Activated CD8-positive, alpha-beta memory T cell treated with anti-CD3 and anti-CD28 coated beads for 24 hours (primary cell): ENCODE results near the gene HAAO.
"Not testable (repeated sequence)": the region's sequence is repeated elsewhere in the genome, so short reads cannot be mapped to it uniquely, and the experiment has no call there.

ENCODE experiments used
- DNase-seq: peaks from one replicate; pipeline ENCODE4 v3.0.0-alpha.2; 2020

The HAAO gene

DNA sequence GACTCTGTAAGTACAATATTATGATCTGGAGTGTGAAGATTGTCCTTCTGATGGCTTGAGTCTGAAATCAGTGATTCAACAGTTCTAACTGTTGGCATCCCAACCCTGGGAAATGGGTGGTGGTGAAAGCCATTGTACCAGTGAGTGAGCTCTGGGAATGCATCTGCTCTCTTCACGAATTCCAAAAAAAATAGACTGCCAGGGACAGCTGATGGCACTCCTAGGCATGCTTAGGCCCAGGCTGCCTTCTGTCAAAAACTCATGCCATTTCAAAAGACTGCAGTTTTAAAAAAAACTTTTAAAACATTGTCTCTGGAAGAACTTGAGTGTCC lies 48.8 kb downstream of the HAAO start:
- no peak for DNase-seq

- DNase-seq = no peak
These were observed 49.4 kb downstream of the HAAO start for GRCh38 chr2:42742740-42743658.

DNA sequence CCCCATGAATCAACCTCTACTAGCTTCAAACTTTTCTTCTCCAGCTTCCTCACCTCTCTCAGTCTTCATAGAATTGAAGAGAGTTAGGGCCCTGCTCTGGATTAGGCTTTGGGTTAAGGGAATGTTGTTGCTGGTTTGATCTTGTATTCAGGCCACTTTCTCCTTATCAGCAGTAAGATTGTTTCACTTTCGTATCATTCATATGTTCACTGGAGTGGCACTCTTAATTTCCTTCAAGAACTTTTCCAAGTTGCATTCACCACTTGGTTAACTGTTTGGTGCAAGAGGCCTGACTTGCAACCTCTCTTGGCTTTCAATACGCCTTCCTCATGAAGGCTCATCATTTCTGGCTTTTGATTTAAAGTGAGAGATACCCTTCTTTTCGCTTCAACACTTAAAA lies 51.2 kb downstream of the HAAO start:
- no peak for DNase-seq

DNA sequence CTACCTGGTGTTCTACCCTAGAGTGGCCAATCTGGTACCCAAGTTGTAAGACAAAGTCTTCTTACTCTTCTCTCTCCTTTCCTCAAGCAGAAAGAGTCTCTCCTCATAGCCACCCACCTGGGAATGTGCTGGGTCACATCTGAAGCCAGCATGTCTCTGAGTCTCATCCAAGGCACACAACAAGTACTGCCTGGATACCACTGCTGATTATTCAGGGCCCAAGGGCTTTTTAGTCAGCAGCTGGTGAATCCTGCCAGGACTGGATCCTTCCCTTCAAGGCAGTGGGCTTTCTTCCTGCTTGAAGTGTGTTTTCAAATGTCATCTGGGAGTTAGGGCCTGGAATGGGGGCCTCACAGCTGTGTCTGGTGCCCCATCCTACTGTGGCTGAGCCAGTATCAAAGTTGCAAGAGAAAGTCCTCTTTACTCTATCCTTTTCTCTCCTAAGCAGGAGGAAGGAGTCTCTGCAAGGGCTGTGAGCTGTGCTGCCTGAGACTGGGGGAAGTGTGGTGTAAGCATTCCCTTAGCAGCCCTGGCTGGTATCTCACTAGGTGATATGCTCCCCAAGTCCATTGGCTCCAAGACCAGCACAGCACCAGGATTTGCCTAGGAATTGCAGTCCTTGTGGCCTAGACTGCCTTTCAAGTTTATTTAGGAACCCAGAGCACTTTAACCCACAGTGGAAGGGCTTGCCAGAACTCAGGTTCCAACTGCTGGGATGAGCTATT lies 55.6 kb downstream of the HAAO start:
- no peak for DNase-seq

GRCh38 chr2:42733852-42734251 lies 58.5 kb downstream of the HAAO start:
- DNase-seq = no peak

GRCh38 chr2:42731316-42731715 lies 61.1 kb downstream of the HAAO start:
- DNase-seq = not testable (repeated sequence)

DNA sequence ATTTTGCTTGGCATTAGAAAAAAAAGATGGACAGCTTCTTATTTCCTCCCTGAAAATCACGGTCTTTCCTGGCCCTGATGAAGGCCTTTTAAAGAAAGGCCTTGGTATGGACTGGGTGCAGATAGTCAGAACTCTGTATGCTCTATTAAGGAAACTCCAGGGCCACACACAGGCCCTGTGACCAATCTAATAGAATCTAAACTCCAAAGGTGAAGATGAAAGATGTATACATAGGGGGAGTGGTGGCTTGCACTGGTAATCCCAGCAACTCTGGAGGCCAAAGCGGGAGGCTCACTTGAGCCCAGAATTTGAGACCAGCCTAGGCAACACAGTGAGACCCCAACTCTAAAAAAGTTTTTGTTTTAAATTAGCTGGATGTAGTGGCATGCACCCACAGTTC lies 65.7 kb downstream of the HAAO start:
- no peak for DNase-seq

DNA sequence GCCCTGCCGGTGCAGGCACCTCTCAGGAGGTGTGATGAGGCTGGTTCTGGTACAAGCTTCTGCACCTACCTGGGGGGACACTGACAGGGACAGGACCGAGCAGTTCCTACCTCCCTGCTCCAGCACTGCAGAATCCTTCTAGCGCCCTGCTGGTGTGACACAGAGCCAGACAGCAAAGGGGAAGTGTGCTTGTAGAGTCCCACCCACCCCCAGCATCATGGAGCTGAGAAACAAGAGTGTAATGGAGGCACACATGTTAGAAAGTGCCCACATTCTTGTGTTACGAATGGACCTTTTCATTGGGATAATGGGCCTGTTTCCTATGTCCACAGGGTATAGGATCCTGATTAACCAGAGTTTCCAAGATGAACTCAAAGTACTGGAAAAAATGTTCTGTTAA lies 66.7 kb downstream of the HAAO start:
- DNase-seq = no peak

DNA sequence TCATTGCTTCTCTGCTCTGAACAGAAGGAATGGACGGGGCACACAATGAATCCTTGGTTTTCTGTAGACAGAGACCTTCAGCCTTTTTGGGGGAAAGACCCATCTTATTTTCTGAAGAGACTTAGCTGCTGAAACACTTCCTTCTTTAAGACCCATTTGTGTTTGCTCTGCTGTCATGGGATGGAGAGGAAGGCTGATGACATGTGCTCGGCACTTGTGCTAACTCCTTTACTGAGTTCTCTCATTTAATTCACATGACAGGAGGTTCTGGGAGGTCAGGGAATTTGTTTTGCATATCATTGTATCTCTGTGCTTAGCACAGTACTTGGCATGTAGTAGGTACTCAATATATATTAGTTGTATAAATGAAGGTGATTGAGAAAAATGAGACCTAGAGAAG lies 67.5 kb downstream of the HAAO start:
- DNase-seq = no peak

DNA sequence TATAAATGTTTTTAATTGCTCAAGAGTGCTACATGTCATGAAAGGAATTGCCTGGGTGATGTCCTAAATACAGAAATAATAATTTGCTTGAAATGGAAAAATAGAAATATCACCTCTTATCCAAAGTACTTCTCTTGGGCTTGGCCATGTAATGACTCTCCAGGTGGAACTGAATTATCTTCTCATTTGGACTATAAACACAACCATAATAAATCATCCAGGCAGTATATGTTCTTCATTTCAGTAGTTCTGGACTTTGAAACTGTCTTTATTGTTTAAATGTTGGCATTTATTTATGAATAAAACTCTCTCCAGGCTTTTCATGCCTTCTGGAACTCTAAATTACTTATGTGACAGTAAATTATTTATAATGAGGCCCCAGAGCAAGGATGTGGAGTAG lies 68.9 kb downstream of the HAAO start:
- no peak for DNase-seq

DNA sequence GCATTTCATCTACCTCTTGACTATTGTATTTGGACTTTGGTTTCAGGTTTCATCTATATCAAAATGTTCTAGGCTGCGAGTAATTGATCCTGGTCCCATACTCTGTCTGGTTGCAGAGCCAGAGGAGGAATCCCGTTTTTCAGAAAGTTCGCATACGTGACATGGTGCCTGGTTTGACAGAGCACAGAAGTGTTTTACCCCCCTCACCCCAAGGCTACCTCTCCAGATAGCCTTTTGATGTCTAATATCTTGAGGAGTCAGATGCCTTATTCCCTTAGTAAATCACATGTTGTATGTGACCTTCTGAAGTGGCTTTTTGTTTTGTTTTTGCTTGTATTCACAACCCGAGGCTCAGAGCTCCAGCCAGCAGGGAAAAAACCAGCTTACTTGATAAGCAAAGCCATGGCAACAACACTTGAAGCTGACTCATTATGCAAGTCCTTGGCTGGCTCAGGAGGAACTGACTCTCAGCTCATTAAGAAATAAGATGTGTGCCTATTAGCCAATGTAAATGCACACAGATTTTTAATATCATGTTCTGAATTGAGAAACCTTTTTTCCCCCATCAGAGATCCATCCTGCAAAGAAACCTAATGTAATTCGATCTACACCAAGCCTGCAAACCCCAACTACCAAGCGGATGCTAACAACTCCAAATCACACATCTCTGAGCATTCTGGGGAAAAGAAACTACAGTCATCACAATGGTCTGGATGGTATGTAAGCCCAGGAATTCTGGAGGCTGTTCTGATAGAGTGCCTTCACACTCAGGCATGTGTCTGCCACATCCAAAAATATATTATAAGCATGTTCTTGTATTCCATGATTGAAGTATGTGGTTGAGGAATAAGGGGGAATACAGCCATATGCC lies 69.8 kb downstream of the HAAO start:
- no peak for DNase-seq

DNA sequence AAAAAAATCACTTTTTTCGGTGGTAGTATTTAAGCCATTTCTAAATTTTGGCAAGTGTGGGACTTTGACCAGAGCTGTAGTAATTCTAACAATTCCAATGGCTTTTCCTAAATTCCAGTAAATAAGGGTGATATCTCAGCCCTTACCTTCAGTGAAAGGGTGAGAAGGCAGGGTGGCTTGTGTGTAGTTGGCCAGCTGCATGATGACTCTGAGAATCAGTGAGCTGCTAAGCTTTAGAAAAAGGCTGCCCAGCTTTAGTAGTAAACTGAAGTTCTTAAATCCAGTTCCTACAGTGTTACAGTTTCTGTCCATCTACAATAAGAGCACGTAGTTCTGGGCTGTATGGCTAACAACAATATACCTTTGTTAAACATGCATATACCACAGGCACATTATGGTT lies 70.5 kb downstream of the HAAO start:
- DNase-seq = no peak
